ENCODE measurements around the gene GLB1L.
A peak's percentile ranks its signal among the peaks of the same experiment; 100 is the strongest.

The GLB1L gene

GRCh38 chr2:219252570-219252899 is 7.3 kb upstream of the GLB1L start:
- DNase-seq, result no peak

DNA sequence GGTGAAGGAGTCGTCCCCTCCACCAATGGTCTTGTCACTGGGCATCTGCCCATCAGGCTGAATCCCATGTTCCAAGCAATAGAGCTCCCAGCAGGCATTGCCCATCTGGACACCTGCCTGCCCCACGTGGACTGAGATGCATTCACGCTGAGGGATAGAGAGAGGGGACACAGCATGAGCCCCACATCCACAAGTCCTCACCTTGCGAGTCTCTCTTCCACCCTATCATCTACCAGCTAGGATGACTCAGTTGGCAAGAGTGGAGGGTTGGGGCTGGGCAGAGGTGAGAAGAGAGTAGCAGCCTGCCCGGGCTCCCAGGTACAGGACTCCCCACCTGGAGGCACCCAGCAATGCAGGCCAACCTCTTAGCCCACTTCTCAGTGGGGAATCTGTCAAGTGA is 6.8 kb upstream of the GLB1L start:
- no peak for DNase-seq

- no peak for DNase-seq
Measured at GRCh38 chr2:219251656-219252055, 6.4 kb upstream of the GLB1L start.

- DNase-seq, result no peak
Measured at GRCh38 chr2:219250049-219250781, 5.0 kb upstream of the GLB1L start.

DNA sequence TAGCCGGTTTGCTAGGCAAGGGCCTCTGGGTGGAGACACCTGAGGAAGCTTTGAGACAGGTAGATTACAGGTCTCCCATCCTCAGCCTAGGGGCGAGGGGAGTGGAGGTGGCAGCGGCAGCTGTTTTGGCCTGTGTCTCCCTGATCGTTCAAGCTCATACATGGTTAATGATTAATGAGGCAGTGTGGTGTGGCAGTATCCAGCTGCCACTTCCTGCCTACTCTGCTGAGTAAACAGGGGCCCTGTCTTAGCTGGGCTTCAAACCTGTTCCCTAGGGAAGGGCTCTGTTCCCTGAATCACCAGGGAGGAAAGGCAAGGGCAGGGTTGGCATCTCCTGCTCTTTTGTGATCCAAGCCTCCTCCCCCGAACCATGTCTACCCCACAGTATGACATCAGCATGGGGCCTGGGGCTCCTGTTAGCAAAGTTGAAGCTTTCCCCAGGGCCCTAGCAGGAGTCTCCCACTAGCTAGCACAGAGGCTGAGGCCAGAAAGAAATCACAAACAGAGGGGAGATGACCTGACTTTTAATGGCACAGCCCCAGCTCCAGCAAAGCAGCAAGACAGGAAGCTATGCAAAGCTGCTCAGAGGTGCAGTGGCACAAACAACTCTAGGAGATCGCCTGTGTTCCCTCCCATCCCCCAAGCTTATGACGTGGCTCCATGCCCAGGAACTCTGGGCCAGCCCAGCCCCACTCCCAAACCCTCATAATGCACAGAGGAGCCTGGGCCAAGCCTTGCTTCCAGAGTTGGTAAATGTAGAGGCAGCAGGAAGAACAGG is 4.1 kb upstream of the GLB1L start:
- peak; percentile 17 for DNase-seq

DNA sequence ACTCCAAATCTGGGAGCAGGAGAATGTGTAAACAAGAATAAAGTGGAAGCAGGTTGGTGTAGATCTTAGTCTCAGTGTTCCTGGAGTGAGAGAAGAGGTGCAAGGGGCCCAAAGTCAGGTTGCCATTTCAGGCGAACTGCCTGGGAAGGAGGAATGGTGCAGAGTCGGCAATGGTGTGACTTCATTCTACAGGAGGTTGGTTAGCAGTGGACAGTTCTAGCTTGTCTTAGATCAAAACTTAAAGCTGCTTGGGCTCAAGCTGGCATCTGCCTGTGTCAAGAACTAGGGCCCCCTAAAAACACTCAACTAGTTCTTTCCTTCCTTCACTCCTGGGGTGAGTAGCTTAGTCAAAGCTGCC is 3.6 kb upstream of the GLB1L start:
- no peak for DNase-seq

DNA sequence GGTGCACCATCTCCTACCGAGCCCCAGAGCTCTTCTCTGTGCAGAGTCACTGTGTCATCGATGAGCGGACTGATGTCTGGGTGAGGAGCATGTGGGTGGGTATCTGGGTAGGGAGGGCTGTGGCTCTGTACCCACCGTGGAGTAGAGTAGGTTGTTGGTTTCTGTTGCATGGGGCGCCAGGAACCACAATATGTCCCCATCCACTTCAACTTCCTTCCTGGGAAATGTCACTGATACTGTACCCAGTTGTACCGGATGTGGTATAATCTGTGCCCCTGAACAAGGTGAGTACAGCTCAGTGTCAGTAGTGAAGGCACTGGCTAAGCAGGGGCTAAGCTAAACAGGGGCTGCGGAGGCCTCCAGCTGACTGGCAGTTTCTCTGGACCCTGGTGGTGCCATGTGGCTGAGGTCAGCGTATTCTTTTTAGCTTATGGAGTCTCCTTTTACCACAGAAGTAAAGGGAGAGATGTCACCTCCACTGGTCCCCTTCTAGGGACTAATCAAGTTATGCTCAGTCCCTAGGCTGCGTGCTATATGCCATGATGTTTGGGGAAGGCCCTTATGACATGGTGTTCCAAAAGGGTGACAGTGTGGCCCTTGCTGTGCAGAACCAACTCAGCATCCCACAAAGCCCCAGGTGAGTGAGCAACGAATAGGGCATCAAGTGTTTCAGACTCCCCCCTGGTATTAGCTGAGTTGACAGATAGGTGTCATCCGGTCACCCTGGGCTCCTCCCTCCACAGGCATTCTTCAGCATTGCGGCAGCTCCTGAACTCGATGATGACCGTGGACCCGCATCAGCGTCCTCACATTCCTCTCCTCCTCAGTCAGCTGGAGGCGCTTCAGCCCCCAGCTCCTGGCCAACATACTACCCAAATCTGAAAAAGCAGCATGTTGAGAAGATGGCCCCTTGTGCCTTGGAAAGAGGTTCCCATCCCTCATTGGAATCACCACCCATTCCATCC is 2.7 kb upstream of the GLB1L start:
- no peak for DNase-seq

DNA sequence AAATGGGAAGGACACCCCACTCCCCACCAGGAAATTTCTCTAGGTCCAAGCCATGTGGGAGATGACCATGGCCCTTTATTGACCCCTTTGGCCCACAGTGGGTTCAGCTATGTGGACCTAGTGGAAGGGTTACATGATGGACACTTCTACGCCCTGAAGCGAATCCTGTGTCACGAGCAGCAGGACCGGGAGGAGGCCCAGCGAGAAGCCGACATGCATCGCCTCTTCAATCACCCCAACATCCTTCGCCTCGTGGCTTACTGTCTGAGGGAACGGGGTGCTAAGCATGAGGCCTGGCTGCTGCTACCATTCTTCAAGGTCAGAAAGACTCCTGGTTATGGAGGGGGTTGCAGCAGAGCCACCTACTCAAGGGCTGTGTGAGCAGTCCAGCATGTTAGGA is 1.3 kb upstream of the GLB1L start:
- DNase-seq, result no peak

GRCh38 chr2:219245899-219246230 is 621 bp upstream of the GLB1L start:
- DNase-seq, result no peak

DNA sequence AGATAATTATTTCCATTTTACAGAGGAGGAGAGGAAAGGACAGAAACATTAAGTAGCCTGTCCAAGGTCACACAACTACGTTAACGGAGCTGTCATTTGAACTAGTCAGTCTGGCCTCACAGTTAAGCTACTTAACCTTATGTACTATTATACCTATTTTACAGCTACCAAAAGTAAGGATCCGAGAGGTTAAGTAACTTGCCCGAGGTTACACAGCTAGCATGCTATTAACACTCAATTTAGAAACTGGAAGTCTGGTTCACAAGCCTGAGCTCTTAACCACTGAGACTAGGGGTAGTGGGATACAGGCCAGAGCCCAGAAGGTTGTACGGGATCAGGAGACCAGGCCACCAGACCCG is 476 bp downstream of the GLB1L start:
- DNase-seq, result no peak

DNA sequence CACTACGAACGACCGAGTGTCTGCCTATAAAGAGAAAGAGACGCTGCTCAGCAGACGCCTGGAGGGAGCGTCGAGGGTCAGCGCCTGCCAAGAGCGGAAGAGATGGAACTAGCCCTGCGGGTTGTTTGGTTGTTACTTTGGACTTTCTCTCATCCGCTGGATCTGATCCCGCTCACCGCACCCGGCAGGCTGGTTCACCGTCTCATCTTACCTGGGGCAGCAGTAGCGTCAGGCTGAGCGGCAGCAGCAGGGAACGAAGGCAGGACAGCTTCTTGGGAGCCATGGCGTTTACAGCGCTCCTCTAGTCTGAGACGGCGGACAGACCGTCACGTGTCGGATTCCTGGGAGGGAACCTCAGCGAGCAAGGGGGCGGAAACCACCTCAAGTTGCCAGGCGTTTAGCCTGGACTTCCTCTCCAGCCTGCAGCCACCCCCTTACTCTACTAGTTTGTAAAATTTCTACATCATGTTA is 1.9 kb downstream of the GLB1L start:
- no peak for DNase-seq

DNA sequence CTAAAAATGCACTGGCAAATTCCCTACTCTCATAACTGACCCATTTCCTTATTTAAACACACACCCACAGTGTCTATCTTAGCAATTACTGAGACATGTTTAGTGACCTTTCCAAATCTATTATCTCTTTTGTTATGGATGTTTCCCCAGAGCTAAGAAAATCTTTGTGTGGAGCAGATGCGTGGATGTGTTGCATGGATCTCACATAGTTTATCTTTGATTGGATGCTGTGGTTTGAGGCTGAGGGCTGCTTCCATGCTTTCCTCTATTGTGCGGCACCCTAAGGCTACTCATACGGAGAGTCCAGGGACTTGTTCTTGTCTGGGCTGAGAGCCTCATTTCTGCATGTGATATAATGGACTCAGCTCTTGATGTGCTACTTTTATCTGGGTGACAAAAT is 10.9 kb downstream of the GLB1L start:
- no peak for DNase-seq

GRCh38 chr2:219230059-219230540 is 15.1 kb downstream of the GLB1L start:
- DNase-seq, result no peak

DNA sequence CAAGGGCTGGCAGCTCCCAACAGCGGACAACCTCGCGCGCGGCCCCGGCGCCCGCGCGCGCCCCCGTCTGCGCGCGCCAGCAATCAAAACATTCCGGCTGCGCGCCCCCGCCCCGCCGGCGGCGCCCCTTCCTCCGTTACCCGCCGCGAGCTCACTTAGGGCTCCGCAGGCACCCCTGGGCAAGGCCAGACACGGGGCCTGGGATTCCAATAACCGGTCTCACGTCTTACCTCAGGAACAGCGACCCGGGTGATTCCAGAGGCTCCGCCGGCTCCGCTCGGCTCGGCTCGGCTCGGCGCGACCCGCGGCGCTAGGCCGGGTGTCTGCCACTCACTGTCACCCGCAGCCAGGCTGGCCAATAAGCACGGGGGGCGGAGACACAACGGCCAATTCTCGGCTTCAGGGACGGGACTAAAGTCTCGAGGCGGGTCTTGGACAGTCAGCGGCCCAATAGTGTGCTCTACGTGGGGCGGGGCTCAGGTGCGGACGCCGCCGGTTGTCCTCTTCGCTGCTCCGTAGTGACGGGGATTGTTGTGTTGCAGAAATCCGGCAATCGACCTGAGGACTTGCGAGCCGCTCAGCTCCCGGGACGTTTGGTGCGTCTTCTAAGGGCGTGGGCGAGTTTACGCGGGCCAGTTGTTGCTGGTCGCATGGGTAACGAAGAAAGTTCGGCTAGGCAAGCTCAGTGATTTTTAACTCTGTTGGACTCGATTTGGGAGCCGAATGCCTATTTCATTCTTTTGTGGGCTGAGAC is 15.8 kb downstream of the GLB1L start, which contains the start of the genes ANKZF1 and ATG9A:
TSS of gene ANKZF1 (plus strand) at position 502 of the 754 bp plus-strand sequence. CDS start 452 bp downstream, outside the sequence.
TSS of gene ATG9A (minus strand) at position 332 of the 754 bp plus-strand sequence. CDS start 1,612 bp downstream, outside the sequence.
- DNase-seq, result peak; percentile 97

DNA sequence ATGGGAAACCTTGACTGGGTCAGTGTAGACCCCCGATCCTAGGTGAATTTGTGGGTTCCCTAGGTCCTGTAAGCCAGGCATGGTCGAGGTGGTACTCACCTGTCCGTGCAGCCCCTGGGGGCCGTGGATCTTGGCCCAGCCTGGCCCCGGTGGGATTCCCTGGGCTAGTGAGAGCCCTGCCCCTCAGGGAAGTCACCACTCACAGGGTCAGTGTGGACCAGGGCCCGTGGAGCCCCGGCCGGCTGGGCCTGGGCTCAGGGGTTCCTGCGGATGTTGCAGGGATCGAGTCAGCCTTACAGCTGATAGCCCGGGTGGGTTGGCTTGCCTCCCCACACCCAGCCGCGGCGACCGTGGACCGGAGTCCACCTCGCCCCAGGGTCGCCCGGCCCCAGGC is 16.3 kb downstream of the GLB1L start:
- no peak for DNase-seq

- no peak for DNase-seq
Measured at GRCh38 chr2:219228041-219228910, 17.0 kb downstream of the GLB1L start.

DNA sequence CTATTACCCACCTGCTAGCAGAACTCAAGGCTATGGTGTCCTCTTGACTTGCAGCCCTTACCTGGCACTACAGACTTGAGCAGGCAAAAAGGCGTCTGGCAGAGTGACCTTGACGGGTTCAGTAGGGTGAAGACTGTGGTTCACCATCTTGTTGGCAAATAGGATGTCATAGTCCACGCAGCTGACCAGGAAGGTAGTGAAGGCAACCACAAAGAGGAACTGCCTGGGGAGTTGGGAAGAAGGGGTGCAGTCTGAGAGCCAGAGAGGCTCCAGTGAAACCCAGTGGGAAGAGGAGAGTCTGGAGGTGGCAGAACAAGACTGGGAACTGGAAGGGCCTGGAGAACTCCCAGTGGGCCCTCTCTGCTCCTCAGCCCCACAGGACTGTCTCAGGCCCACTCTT is 19.9 kb downstream of the GLB1L start:
- DNase-seq, result no peak

DNA sequence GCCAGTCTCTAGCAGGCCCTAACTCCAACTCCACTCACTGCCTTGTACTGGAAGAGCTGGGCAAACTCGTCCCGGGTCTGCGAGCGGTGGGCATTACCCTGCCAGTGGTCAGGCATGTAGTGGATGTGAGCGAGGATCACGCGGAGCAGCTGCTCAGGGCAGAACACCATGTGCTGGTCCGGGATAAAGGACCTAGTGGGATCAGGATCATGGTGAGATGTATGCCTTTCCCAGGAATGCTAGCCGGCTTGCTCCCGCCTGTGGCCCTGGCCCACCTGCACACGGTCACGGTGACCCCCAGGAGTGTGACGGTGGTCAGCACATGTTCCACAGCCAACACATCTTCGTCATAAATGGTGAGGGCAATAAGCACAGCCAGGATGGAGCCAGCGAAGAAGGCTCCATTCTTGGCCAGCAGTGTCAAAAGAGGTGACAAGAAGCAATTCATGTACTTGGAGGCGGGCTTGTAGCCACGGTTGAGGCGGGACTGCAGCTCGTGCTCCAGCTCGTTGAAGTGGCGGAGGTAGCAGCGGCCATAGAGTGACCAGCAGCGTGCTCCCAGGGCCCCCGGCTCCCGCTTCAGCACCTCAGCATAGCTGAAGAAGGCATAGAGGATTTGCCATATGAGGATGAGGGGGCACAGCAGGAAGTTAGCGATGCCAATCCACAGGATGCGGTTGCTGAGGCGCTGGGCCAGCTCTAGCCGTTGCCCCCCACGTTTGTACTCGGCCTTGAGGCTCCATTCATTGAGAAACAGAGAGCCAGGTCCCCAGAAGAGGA is 21.2 kb downstream of the GLB1L start:
- no peak for DNase-seq

GRCh38 chr2:219221957-219222518 is 23.2 kb downstream of the GLB1L start:
- no peak for DNase-seq

Measured in NCI-H1436 (cell line).